Measurements from ENCODE around the gene MCM3AP.

The MCM3AP gene

DNA sequence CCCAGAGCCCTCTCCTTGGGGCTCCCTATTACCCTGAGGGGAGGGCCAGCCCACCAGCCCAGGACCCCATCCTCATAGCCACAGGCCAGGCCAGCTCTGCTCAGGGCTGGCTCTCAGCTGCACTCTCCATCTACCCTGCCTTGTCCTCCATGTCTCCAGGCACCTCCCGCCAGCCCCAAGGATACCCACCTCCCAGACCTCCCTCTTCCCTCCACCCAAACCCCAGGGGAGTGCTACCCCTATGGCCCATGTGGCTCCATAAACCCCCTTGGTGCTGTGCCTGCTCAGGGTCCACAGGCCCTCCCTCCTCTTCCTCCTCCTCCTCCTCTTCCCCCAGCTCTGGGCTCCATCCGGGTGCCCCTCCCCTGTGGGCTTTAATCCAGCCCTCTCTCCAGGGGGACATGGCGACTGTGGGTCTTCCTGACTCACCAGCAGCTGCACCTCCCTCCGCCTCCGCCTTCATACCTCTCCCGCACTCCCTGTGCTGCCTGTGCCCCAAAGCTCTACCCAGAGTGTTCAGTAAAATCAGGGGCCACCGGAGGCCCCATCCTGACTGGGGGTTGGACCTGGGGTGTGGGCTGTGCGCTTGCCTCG, 9.9 kb upstream of the MCM3AP start:
- Histone ChIP-seq H3K27me3 (no peaks in the 10 kb centered on the region), H3K36me3 (peaks cover 16% of the 10 kb centered on the region), H3K4me1 (peaks cover 4% of the 10 kb centered on the region; the same call in 1 of the 2 replicates), H3K9me3 (no peaks in the 10 kb centered on the region), H3K4me3 (ENCODE audit: low read depth, low read length) (no peak overlapping the region)
- TF ChIP-seq, protein P1, sequence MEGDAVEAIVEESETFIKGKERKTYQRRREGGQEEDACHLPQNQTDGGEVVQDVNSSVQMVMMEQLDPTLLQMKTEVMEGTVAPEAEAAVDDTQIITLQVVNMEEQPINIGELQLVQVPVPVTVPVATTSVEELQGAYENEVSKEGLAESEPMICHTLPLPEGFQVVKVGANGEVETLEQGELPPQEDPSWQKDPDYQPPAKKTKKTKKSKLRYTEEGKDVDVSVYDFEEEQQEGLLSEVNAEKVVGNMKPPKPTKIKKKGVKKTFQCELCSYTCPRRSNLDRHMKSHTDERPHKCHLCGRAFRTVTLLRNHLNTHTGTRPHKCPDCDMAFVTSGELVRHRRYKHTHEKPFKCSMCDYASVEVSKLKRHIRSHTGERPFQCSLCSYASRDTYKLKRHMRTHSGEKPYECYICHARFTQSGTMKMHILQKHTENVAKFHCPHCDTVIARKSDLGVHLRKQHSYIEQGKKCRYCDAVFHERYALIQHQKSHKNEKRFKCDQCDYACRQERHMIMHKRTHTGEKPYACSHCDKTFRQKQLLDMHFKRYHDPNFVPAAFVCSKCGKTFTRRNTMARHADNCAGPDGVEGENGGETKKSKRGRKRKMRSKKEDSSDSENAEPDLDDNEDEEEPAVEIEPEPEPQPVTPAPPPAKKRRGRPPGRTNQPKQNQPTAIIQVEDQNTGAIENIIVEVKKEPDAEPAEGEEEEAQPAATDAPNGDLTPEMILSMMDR (IDR thresholded peaks at IDR 0.05; ENCODE audit: low read depth, low read length), result no peak
- DNase-seq, result peak; percentile 34

DNA sequence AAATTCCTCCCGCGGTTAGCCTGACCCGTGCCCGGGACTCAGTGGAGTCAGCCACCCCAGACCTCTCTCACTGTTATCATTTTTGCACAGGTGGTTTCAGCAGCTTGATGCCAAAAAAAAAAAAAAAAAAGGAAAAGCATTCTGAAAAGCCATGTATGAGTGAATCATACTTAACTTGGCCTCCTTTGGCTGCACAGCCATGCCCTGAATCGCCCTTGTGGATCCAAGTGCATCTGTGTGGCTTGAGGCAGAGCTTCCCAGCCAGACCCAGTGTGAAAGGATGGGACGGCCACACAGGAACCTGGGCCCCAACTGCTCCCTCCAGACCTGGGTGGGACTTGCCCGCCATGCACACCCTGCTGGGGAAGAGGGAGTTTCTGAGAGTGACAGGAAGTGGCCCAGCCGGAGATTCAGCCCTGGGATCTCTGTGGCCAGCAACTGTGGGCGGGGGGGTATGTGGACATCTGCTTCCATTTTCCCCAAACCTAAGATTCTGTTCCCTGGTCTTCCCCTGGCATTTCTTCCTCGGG, 9.3 kb upstream of the MCM3AP start:
- TF ChIP-seq, protein P1 (IDR thresholded peaks at IDR 0.05; ENCODE audit: low read depth, low read length), result no peak
- H3K4me3 ChIP-seq (ENCODE audit: low read depth, low read length), result no peak overlapping the region
- no peaks in the 10 kb centered on the region for H3K27me3 ChIP-seq
- H3K9me3 ChIP-seq, result no peaks in the 10 kb centered on the region
- peaks cover 4% of the 10 kb centered on the region; the same call in 1 of the 2 replicates for H3K4me1 ChIP-seq
- peaks cover 16% of the 10 kb centered on the region; the same call in 1 of the 2 replicates for H3K36me3 ChIP-seq
- DNase-seq, result no peak

- H3K4me1 ChIP-seq, result no peaks in the 10 kb centered on the region
- H3K36me3 ChIP-seq, result peaks cover 11% of the 10 kb centered on the region; the same call in 1 of the 2 replicates
- no peak for DNase-seq
- H3K4me3 ChIP-seq (ENCODE audit: low read depth, low read length), result no peak overlapping the region
- H3K27me3 ChIP-seq, result no peaks in the 10 kb centered on the region
- TF ChIP-seq, protein P1 (IDR thresholded peaks at IDR 0.05; ENCODE audit: low read depth, low read length), result no peak
- H3K9me3 ChIP-seq, result no peaks in the 10 kb centered on the region
Measured at GRCh38 chr21:46291561-46291960, 6.2 kb upstream of the MCM3AP start.

- H3K27me3 ChIP-seq, result no peaks in the 10 kb centered on the region
- H3K4me1 ChIP-seq, result peaks cover 4% of the 10 kb centered on the region; the same call in 1 of the 2 replicates
- H3K4me3 ChIP-seq (ENCODE audit: low read depth, low read length), result no peak overlapping the region
- no peak for DNase-seq
- TF ChIP-seq, protein P1 (IDR thresholded peaks at IDR 0.05; ENCODE audit: low read depth, low read length), result no peak
- no peaks in the 10 kb centered on the region for H3K9me3 ChIP-seq
- peaks cover 11% of the 10 kb centered on the region; the same call in 1 of the 2 replicates for H3K36me3 ChIP-seq
Measured at GRCh38 chr21:46289655-46290179, 4.3 kb upstream of the MCM3AP start.

DNA sequence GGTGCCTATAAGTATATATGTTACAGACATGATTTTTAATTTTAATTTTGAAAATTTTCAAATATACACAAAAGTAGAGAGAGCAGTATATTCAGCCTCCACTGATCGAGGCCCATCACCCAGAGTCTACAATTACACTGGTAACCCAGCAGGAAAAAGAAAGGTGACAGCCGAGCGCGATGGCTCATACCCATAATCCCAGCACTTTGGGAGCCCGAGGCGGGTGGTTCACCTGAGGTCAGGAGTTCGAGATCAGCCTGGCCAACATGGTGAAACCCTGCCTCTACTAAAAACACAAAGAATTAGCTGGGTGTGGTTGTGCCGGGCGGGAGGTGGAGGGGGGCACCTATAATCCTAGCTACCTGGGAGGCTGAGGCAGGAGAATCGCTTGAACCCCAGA, 2.1 kb upstream of the MCM3AP start:
- Histone ChIP-seq H3K4me3 (ENCODE audit: low read depth, low read length) (peak overlapping the region; percentile 83; the same call in 1 of the 2 replicates), H3K4me1 (peaks cover 8% of the 10 kb centered on the region), H3K27me3 (no peaks in the 10 kb centered on the region), H3K36me3 (peaks cover 27% of the 10 kb centered on the region), H3K9me3 (no peaks in the 10 kb centered on the region)
- TF ChIP-seq, protein P1 (IDR thresholded peaks at IDR 0.05; ENCODE audit: low read depth, low read length), result no peak
- DNase-seq, result no peak

DNA sequence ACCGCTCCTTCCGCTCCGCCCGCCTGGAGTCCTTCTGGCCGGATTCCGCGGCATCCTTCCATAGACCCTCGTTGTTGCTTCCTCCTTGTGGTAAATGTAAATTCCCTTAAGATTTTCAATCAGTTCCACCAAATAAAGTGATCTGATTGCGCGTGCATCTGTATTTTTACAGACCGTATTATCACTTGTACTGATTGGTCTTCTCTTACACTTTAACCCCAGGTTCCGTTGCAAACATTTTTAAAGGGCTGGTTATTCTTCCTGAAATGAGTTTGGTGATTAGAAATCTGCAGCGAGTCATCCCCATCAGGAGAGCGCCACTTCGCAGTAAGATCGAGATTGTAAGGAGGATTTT, 1.2 kb upstream of the MCM3AP start:
- TF ChIP-seq, protein P1 (IDR thresholded peaks at IDR 0.05; ENCODE audit: low read depth, low read length), result no peak
- Histone ChIP-seq H3K4me1 (peaks cover 8% of the 10 kb centered on the region), H3K9me3 (no peaks in the 10 kb centered on the region), H3K27me3 (no peaks in the 10 kb centered on the region), H3K4me3 (ENCODE audit: low read depth, low read length) (peak overlapping the region; percentile 83), H3K36me3 (peaks cover 30% of the 10 kb centered on the region)
- no peak for DNase-seq

All from BE2C (cell line).